Measurements from ENCODE around the gene SUV39H1. TPM values are rescaled to one million over a fixed set of nuclear protein-coding genes. Genes with fewer than 3 reads are reported as not detected.

SUV39H1 gene
- total RNA-seq, 1 donor = 2.5 TPM

GRCh38 chrX:48700951-48701653, 4.6 kb downstream of the SUV39H1 start:
- no peaks in the 10 kb centered on the region for H3K9me3 ChIP-seq (ENCODE audit: low read depth, low read length)
- no peak for TF ChIP-seq CTCF (IDR thresholded peaks at IDR 0.05; ENCODE audit: extremely low read depth, low read depth, low read length)
- H3K27ac ChIP-seq (ENCODE audit: low read depth, low read length) = no peak overlapping the region
- H3K4me2 ChIP-seq (ENCODE audit: insufficient read depth, low read length) = no peak overlapping the region
- no peaks in the 10 kb centered on the region for H3K36me3 ChIP-seq (ENCODE audit: insufficient read depth, low read length)
- no peaks in the 10 kb centered on the region for H3K27me3 ChIP-seq (ENCODE audit: insufficient read depth, low read length)
- peaks cover 6% of the 10 kb centered on the region for H3K79me2 ChIP-seq (ENCODE audit: insufficient read depth, low read length)
- H3K4me3 ChIP-seq (ENCODE audit: insufficient read depth, low read length) = no peak overlapping the region
- DNase-seq (ENCODE audit: insufficient read length, low spot score, missing footprints) = no peak
- no peak overlapping the region for H2AFZ ChIP-seq (ENCODE audit: low read length)
- peaks cover 3% of the 10 kb centered on the region for H3K4me1 ChIP-seq (ENCODE audit: insufficient read depth, low read length)
- no peaks in the 10 kb centered on the region for H4K20me1 ChIP-seq (ENCODE audit: insufficient read depth, low read length)

- Histone ChIP-seq H2AFZ (ENCODE audit: low read length) (no peak overlapping the region), H3K9me3 (ENCODE audit: low read depth, low read length) (no peaks in the 10 kb centered on the region), H3K4me2 (ENCODE audit: insufficient read depth, low read length) (no peak overlapping the region), H3K27ac (ENCODE audit: low read depth, low read length) (no peak overlapping the region), H3K79me2 (ENCODE audit: insufficient read depth, low read length) (peaks cover 6% of the 10 kb centered on the region), H3K27me3 (ENCODE audit: insufficient read depth, low read length) (no peaks in the 10 kb centered on the region), H3K4me1 (ENCODE audit: insufficient read depth, low read length) (peaks cover 2% of the 10 kb centered on the region), H4K20me1 (ENCODE audit: insufficient read depth, low read length) (no peaks in the 10 kb centered on the region), H3K4me3 (ENCODE audit: insufficient read depth, low read length) (no peak overlapping the region), H3K36me3 (ENCODE audit: insufficient read depth, low read length) (no peaks in the 10 kb centered on the region)
- no peak for TF ChIP-seq CTCF (IDR thresholded peaks at IDR 0.05; ENCODE audit: extremely low read depth, low read depth, low read length)
- DNase-seq (ENCODE audit: insufficient read length, low spot score, missing footprints) = no peak
Measured at GRCh38 chrX:48702032-48702431, 5.5 kb downstream of the SUV39H1 start.

GRCh38 chrX:48702716-48703115, 6.2 kb downstream of the SUV39H1 start:
- no peaks in the 10 kb centered on the region for H3K79me2 ChIP-seq (ENCODE audit: insufficient read depth, low read length)
- H3K4me1 ChIP-seq (ENCODE audit: insufficient read depth, low read length) = no peaks in the 10 kb centered on the region
- H3K27me3 ChIP-seq (ENCODE audit: insufficient read depth, low read length) = no peaks in the 10 kb centered on the region
- no peaks in the 10 kb centered on the region for H4K20me1 ChIP-seq (ENCODE audit: insufficient read depth, low read length)
- no peak for TF ChIP-seq CTCF (IDR thresholded peaks at IDR 0.05; ENCODE audit: extremely low read depth, low read depth, low read length)
- no peak overlapping the region for H3K4me3 ChIP-seq (ENCODE audit: insufficient read depth, low read length)
- no peak for DNase-seq (ENCODE audit: insufficient read length, low spot score, missing footprints)
- H3K27ac ChIP-seq (ENCODE audit: low read depth, low read length) = no peak overlapping the region
- H3K4me2 ChIP-seq (ENCODE audit: insufficient read depth, low read length) = no peak overlapping the region
- H3K9me3 ChIP-seq (ENCODE audit: low read depth, low read length) = no peaks in the 10 kb centered on the region
- no peak overlapping the region for H2AFZ ChIP-seq (ENCODE audit: low read length)
- no peaks in the 10 kb centered on the region for H3K36me3 ChIP-seq (ENCODE audit: insufficient read depth, low read length)

GRCh38 chrX:48703228-48703627, 6.7 kb downstream of the SUV39H1 start:
- Histone ChIP-seq H3K4me2 (ENCODE audit: insufficient read depth, low read length) (no peak overlapping the region), H2AFZ (ENCODE audit: low read length) (no peak overlapping the region), H3K27ac (ENCODE audit: low read depth, low read length) (no peak overlapping the region), H3K79me2 (ENCODE audit: insufficient read depth, low read length) (no peaks in the 10 kb centered on the region), H3K36me3 (ENCODE audit: insufficient read depth, low read length) (no peaks in the 10 kb centered on the region), H3K4me3 (ENCODE audit: insufficient read depth, low read length) (no peak overlapping the region), H4K20me1 (ENCODE audit: insufficient read depth, low read length) (no peaks in the 10 kb centered on the region), H3K4me1 (ENCODE audit: insufficient read depth, low read length) (no peaks in the 10 kb centered on the region), H3K27me3 (ENCODE audit: insufficient read depth, low read length) (no peaks in the 10 kb centered on the region), H3K9me3 (ENCODE audit: low read depth, low read length) (no peaks in the 10 kb centered on the region)
- no peak for TF ChIP-seq CTCF (IDR thresholded peaks at IDR 0.05; ENCODE audit: extremely low read depth, low read depth, low read length)
- no peak for DNase-seq (ENCODE audit: insufficient read length, low spot score, missing footprints)
